C1 segment of cervical spinal cord (tissue), 14 donors: ENCODE data around the gene ADAMTS8.

Experiments
- DNase-seq, 14 donors: peaks; one replicate each; lab custom pipeline; 2025; lab: John Stamatoyannopoulos, UW

The ADAMTS8 gene, protein sequence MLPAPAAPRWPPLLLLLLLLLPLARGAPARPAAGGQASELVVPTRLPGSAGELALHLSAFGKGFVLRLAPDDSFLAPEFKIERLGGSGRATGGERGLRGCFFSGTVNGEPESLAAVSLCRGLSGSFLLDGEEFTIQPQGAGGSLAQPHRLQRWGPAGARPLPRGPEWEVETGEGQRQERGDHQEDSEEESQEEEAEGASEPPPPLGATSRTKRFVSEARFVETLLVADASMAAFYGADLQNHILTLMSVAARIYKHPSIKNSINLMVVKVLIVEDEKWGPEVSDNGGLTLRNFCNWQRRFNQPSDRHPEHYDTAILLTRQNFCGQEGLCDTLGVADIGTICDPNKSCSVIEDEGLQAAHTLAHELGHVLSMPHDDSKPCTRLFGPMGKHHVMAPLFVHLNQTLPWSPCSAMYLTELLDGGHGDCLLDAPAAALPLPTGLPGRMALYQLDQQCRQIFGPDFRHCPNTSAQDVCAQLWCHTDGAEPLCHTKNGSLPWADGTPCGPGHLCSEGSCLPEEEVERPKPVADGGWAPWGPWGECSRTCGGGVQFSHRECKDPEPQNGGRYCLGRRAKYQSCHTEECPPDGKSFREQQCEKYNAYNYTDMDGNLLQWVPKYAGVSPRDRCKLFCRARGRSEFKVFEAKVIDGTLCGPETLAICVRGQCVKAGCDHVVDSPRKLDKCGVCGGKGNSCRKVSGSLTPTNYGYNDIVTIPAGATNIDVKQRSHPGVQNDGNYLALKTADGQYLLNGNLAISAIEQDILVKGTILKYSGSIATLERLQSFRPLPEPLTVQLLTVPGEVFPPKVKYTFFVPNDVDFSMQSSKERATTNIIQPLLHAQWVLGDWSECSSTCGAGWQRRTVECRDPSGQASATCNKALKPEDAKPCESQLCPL

DNA sequence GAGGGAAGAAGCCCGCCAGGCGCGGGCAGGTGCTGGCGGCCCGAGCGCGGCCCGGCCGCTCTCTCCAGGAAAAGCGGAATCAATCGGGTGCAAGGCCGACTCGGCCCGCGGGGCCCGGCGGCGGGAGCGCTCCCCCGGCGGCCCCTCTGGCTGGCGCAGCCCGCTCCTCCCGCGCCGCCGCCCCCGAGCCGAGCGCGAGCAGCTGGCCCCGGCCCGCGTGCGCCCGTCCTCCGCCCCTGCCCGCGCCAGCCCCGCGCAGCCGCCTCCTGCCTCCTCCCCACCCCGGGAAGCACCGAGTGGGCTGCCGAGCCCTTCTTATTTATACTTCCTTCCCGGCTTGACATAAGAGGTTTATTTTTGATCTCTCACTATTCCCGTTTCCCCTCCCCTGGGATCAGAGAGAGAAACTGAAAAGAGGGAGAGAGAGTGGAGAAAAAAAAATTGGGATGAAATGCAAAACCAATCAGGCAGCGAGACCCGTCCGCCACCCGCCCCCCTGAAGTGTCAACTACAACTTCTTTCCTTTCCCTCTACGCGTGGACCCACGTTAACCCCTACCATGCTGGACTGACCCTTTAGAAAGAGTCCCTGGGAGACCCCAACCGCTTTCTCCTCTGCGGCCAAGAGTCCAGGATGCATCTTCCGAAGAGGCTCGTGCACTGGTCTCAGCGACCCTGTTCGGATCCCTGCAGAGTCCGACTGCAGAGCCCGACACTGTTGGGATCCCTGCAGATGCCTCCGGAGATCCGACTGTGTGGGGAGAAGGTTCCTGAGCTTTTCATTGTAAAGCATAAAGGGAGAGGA, at the start of gene ADAMTS8:
TSS of gene ADAMTS8 (minus strand) at position 294 of the 804 bp plus-strand sequence. CDS start 323 bp downstream, outside the sequence.
- DNase-seq = no peak

DNA sequence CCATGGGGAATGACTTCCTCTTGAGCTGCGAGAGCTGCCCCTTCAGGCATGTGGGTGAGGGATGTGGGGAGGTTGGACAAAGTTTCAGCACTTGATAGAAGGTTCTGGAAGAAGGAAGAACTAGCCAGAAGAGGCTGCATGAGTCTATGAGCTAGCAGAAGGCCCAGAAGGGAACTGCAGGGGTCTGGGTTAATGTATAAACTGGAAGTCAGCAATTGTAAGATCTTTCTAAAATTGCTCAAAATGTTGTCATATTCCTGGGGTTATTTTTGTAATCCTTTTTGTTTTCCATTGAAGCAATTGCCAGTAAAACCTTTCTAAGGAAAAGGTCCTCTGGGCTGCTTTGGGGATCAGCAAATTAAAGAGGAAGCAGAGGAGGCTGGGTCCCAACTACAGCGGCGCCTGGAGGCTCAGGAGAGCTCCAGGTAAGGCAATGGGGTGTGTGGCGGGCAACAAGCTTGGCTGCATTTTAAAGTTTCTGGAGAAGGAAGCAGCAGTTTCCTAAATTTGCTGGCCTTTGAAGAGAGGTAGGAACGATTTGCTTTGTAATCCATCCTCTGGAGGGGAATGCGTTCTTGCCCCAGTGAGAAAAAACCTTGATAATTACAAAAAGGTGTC, 49.3 kb upstream of the ADAMTS8 start:
- DNase-seq = no peak

DNA sequence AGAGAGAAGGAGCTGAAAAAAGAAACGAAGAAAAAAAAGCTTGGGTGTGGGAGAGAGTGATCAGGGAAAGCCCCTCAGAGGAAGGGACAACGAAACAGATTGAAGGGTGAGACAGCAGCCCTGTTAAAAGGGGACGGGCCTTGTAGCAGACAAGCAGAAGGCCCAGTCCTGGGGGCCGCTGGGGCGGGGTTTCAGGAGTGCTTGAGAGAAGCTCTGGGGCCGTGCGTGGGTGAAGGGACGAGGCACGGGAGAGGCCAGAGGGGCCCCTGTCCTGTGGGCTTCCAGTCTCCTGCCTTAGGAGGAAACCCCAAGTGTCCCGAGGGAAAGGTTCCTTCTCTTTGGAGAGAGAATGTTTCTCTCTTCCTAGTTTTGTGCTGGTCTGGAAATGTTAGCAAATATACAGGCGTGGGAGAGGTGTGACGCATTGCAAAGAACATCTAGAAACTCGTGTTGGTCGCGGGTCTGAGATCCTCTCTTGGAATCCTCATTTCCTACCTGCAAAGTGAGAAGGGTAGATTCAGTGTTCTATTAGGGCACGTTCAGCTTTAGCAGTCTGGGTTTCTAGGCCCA, 48.6 kb upstream of the ADAMTS8 start:
- no peak for DNase-seq

DNA sequence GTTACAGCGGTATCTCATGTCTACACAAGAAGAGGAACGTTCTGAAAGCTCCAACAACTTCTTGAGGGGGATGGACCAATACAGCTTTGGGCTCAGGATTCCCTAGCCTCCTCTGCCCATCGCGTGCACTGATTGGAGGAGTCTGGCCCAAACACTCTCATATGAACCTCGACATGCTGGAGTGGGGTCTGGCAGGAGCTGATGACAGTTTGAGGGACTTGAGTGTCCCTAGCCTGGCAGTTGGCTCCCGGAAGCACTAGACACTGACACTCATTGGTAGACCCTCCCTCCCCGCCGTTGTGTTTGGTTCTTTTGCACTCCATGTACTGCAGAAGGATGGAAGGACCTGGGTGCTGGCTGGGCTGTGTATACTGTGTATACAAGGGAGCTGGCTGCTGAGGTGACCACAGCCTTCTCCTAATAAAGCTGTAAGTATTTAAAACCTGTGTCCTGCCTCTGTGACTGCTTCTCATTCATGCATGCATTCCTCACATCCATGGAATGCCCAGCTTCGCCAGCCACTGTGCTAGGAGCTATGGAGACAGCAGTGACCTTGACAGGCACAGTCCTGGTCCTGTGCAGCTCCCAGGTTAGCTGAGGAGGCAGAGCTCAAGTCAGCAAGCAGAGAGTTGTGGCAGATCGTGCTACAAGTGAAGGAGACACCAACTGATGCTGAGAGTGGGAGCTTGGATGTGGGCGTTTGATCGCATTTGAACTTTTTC, 48.0 kb upstream of the ADAMTS8 start:
- no peak for DNase-seq

DNA sequence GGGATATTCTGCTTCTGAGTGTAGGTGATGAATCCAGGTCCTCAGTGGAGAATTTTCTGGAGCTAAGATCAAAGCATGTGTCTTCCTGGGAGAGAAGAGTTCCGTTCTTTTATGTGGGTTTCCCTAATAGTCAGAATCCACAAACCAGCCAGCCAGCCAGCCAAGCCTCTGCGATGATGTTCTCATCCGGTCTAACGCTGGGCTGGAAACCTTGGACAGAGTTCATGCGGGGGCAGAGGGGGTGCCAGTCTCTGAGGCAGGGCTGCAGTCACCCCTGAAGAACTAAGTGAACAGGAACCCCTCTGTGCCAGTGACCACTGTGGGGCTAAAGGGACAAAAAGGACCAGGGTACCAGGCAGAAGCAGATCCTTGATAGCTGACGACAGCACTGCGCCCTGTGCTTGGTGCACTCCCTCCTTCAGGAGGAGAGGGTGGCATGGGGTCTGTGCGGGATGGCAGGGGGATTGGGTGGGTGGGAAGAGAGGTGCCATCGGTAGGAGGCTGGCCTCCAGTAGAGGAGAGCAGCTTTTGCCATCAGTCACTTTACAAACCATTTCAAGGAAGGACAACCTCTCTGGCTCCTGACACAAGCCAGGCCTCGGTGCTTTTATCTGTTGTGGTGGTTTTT, 47.1 kb upstream of the ADAMTS8 start:
- DNase-seq = no peak

DNA sequence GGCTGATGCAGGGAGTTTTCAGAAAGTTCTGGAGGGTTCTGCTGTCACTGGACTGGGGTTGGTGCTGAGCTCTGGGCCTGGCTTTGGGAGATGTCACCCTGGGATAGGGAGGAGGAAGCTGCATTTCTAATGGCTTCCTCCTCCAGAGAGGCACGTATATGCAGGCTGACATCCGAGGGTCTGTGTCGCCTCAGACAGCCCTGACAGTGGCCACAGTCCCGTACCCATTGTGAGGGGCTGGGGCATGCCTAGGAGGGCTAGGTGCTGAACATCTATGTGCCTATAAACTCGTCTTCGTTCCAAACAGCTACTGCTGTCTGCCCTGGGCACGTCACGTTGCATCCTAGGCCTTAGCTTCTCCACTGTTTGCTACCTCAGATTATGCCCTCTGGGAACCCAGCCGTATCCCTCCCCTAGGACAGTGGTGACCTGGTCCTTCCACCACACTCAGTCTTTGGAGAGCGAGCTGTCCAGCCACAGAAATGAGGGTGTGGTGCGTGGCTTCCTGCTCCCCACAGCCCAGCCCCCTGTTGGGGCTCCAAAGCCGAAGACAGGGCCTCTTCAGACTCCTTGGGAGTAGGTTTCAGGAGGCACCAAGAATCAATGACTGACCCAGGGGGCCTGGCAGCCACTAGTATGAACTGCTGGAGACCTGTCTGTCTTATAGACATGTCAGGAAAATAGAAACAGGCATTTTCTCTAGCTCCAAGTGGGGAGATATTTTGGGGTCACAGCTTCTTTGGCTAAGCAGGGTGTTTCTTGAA, 46.4 kb upstream of the ADAMTS8 start:
- no peak for DNase-seq

DNA sequence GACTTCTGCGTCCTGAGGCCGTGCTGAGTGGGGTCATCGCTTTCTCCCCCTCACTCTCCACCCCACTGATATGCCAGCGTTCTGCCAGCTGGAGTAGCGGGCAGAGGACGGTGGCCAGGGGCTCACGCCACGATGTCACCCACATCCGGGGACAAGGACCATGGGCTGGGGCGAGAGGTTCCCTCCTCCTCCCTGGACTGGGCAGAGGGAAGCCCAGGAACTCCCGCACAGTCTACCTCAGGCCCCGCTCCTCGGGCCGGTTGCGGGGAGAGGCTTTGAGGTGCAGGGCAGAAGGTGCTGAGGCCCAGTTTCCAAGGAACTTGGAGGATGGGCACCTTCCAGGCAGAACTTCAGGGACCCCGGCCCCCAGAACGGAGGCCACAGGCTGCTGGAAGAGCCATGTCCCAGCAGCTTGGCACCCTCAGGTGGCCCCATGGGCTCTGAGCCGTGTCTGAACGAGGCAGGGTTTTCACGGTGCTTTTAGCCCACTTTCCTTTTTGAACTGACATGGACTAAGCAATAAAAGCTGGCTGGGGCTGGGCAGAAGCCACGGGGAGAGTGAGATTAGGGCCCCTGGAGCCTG, 45.5 kb upstream of the ADAMTS8 start:
- no peak for DNase-seq

DNA sequence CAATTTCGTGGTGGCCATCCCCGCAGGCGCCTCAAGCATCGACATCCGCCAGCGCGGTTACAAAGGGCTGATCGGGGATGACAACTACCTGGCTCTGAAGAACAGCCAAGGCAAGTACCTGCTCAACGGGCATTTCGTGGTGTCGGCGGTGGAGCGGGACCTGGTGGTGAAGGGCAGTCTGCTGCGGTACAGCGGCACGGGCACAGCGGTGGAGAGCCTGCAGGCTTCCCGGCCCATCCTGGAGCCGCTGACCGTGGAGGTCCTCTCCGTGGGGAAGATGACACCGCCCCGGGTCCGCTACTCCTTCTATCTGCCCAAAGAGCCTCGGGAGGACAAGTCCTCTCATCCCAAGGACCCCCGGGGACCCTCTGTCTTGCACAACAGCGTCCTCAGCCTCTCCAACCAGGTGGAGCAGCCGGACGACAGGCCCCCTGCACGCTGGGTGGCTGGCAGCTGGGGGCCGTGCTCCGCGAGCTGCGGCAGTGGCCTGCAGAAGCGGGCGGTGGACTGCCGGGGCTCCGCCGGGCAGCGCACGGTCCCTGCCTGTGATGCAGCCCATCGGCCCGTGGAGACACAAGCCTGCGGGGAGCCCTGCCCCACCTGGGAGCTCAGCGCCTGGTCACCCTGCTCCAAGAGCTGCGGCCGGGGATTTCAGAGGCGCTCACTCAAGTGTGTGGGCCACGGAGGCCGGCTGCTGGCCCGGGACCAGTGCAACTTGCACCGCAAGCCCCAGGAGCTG, 44.8 kb upstream of the ADAMTS8 start:
- DNase-seq = no peak

DNA sequence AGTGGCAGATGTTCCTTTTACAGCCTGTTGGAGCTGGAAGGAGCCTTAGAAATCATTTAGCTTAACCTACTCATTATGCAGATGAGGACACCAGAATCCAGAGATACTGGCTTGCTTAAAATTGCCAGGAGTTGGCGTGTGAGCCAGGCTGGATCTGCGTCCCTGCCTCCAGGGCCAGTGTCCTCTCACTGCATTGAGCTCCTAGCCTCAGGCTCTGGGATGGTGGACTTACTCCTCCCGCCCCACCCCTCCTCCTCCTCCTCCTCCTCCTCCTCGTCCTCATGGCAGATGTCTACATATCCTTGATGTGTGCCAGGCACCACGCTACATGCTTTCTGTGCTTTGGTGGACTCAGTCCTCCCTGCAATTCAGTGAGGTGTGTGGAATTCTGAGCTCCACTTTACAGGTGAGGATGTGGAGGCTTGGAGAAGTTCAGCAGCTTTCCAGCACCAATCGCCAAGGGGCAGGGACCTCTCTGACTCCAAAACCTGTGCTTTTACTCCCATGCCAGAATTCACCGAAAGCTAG, 44.1 kb upstream of the ADAMTS8 start:
- no peak for DNase-seq

DNA sequence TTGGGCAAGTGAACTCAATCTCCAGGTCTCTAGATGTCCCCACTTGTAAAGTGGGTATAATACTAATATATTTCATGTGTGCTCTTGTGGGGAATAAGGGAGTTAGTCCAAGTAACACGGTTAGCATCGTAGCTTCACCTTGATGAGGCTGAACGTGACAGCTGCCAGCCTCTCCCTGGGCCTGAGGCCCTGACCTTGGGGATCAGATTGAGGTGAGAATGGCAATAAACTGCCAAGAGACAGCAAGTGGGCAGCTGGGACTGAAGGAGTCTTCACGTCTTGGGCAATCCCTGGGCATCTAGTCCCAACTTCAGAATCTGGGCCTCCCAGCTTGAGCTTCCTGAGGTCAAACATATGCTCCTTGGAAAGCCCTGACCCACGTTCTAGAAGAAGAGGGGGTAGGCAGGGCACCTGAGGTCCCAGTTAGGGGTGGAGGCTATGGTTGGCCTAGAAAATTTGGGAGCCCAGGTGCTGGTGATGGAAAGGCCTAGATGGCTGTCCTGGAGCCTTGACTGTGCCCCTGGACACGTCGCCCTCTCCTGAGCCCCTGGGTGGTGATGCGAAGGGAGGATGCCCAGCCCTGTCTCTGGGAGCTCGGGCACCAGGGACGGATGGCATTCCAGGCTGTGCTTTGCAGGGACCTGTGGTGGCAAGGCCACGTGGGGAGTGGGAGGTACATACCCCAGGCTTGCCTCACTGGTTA, 43.5 kb upstream of the ADAMTS8 start:
- DNase-seq = no peak

DNA sequence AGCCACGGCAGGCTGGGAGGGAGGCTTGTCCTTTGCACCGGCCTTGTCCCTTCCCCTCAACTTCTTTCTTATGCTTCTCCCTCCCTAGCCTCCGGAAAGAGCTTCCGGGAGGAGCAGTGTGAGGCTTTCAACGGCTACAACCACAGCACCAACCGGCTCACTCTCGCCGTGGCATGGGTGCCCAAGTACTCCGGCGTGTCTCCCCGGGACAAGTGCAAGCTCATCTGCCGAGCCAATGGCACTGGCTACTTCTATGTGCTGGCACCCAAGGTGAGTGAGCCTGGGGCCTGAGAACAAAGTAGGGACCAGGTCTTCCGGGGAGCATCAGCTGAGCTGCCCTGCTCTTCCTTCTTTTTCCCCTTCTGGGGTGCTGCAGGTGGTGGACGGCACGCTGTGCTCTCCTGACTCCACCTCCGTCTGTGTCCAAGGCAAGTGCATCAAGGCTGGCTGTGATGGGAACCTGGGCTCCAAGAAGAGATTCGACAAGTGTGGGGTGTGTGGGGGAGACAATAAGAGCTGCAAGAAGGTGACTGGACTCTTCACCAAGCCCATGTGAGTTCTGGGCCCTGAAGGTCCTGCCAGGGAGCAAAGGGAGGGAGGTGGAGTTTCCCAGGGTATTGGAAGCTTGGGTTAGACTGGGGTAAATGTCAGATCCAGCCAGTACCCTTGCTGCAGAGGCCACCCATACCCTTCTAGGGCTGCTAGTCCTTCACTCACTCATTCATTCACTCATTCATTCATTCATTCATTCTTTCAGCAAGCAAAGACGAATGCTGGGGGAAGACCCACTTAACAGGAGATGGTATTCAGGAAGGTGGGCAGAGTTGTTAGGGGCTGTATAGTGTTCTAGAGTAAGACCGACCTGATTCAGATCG, 42.7 kb upstream of the ADAMTS8 start:
- no peak for DNase-seq

DNA sequence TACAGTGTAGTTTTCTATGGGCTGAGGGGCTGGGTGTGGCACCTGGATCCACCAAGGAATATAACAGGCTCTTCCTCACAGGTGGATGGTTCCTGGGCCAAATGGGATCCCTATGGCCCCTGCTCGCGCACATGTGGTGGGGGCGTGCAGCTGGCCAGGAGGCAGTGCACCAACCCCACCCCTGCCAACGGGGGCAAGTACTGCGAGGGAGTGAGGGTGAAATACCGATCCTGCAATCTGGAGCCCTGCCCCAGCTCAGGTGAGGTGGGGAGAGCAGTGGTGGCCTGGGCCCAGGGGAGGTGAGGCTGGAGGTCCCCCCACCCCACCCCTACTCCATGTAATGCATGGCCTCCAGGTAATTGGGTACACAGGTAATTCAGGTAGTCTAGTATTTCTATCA, 40.8 kb upstream of the ADAMTS8 start:
- no peak for DNase-seq

DNA sequence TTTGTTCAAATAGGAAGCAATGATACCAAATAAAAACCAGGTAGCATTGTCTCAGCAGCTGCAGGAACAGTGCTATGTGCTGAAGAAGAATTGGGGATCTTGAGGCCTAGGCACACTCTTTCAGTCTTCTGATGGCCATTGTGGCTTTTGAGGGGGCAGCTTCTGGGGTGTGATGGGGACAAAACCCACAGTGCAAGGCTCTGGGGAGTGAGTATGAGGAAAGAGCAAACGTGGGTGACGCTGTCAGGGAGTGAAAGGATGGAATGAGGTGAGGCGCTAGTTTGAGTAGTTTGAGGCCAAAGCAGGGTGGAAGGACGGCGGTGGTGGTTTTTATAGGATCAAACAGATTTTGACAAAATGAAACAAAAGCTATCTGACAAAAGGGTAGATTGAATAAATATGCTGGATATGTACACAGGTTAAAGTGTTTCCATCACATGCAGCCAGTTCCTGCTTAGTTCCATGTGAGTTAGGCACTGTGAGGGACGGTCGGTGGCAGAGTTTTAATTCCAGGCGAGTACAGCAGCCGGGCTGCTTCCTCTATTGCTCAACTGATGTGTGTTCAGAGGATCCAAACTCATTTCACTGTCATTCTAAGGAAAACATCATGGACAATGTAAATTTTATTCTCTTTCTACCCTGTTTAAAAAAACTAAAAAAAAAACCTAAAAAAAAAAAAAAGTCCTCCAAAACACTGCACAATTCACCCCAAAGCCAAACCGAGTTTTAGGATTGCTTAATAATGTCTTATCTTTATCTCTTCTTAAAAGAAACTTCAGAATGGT, 38.9 kb upstream of the ADAMTS8 start:
- no peak for DNase-seq

DNA sequence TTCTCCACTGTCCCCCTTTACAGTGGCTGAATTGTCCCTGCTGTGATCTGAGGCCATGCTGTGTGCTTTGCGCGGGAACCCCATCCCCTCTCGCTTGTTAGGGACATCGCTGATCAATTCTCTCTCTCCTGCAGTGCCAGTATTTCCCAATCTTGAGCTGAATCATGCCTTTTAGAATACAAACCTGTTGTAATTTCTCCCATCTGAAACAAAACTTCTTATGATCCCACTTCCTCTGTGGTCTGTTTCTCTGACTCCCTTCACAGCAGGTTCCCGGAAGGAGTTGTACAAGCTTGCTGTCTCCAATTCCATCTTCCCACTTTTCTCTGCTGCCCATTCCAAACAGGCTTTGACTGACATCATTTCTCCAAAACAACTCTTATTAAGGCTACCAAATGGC, 36.9 kb upstream of the ADAMTS8 start:
- DNase-seq = no peak

DNA sequence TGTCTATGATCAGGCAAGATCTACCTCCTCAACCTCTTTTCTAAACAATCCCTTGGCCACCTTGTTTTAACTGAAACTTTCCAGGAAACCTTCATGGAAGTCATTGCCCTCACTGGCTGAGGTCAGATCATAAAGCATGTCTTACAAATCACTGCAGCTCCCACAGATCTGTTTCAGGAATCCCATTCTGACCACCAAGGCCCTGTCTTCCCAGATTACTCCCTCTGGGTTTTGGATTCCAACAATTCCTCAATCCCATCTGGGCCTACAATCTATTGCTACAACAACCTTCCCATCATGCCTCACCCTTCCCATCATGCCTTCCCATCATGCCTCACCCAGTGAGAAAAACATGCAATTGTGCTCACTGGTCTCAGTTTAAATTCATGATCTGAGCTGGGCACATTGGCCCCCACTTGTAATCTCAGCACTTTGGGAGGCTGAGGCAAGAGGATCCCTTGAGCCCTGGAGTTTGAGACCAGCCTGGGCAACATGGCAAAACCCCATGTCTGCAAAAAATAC, 35.9 kb upstream of the ADAMTS8 start:
- DNase-seq = no peak
